GM19351 (cell line): ENCODE measurements around the gene TBXAS1.

Experiments used
- ATAC-seq: cut with Tn5 transposase; IDR thresholded peaks from one replicate; pipeline ENCODE4 v1.9.1; 2021; ENCODE audit warnings: mild to moderate bottlenecking, moderate library complexity; ENCODE audit not compliant: unreplicated experiment

TBXAS1 gene

GRCh38 chr7:139974179-139974811, 145.2 kb downstream of the TBXAS1 start:
- ATAC-seq = no peak

- ATAC-seq = no peak
These were observed 147.2 kb downstream of the TBXAS1 start for GRCh38 chr7:139976055-139976837.

GRCh38 chr7:139976838-139977656, 148.0 kb downstream of the TBXAS1 start:
- ATAC-seq = no peak

GRCh38 chr7:139981511-139981895, 152.4 kb downstream of the TBXAS1 start:
- ATAC-seq = no peak

GRCh38 chr7:139982927-139983920, 154.2 kb downstream of the TBXAS1 start:
- ATAC-seq = no peak

GRCh38 chr7:139984642-139985539, 155.8 kb downstream of the TBXAS1 start:
- ATAC-seq = no peak

GRCh38 chr7:139985811-139986210, 156.7 kb downstream of the TBXAS1 start:
- no peak for ATAC-seq

GRCh38 chr7:139987691-139988516, 158.8 kb downstream of the TBXAS1 start:
- ATAC-seq = no peak

- ATAC-seq = no peak
These were observed 160.5 kb downstream of the TBXAS1 start for GRCh38 chr7:139989366-139990141.

GRCh38 chr7:139990142-139990535, 161.1 kb downstream of the TBXAS1 start:
- ATAC-seq = no peak

GRCh38 chr7:139990571-139991268, 161.7 kb downstream of the TBXAS1 start:
- ATAC-seq = no peak

GRCh38 chr7:139991269-139991666, 162.2 kb downstream of the TBXAS1 start:
- ATAC-seq = no peak

GRCh38 chr7:139991911-139992310, 162.8 kb downstream of the TBXAS1 start:
- no peak for ATAC-seq

- ATAC-seq = no peak
These were observed 163.4 kb downstream of the TBXAS1 start for GRCh38 chr7:139992353-139993044.

GRCh38 chr7:139993169-139993568, 164.1 kb downstream of the TBXAS1 start:
- no peak for ATAC-seq

- ATAC-seq = no peak
These were observed 164.5 kb downstream of the TBXAS1 start for GRCh38 chr7:139993592-139993991.

- ATAC-seq = no peak
These were observed 165.3 kb downstream of the TBXAS1 start for GRCh38 chr7:139994356-139994755.
